ENCODE results near the gene C17orf114.

Gene C17orf114

GRCh38 chr17:4802228-4802627 is at the start of gene C17orf114:
Gene C17orf114, minus strand, starts transcription at chr17:4802328.
- Mint-ChIP-seq H3K36me3 (ENCODE audit: low read depth) (no peaks in the 10 kb centered on the region), H3K27ac (peak within 1 kb of the TSS; percentile 41), H3K4me3 (no peak within 1 kb of the TSS), H3K27me3 (no peaks in the 10 kb centered on the region), H3K4me1 (peaks cover 2% of the 10 kb centered on the region)
- no peak for DNase-seq
- H3K9me3 ChIP-seq (ENCODE audit: control insufficient read depth, low read length, poor library complexity, severe bottlenecking): no peaks in the 10 kb centered on the region
- no peak for ATAC-seq

- Mint-ChIP-seq H3K4me3 (no peak overlapping the region), H3K36me3 (ENCODE audit: low read depth) (peaks cover 8% of the 10 kb centered on the region), H3K4me1 (peaks cover 40% of the 10 kb centered on the region), H3K27ac (no peak overlapping the region), H3K27me3 (no peaks in the 10 kb centered on the region)
- H3K9me3 ChIP-seq (ENCODE audit: control insufficient read depth, low read length, poor library complexity, severe bottlenecking): no peaks in the 10 kb centered on the region
- no peak for ATAC-seq
- no peak for DNase-seq
Observed at GRCh38 chr17:4851084-4851483, 49.0 kb upstream of the C17orf114 start.

- Mint-ChIP-seq H3K4me3 (peak overlapping the region; percentile 9), H3K36me3 (ENCODE audit: low read depth) (peaks cover 8% of the 10 kb centered on the region), H3K27ac (no peak overlapping the region), H3K4me1 (peaks cover 43% of the 10 kb centered on the region), H3K27me3 (no peaks in the 10 kb centered on the region)
- no peak for DNase-seq
- H3K9me3 ChIP-seq (ENCODE audit: control insufficient read depth, low read length, poor library complexity, severe bottlenecking): no peaks in the 10 kb centered on the region
- ATAC-seq: no peak
Observed at GRCh38 chr17:4850246-4850645, 48.1 kb upstream of the C17orf114 start.

GRCh38 chr17:4849011-4849536 is 46.9 kb upstream of the C17orf114 start:
- no peak overlapping the region for H3K4me3 Mint-ChIP-seq
- ATAC-seq: no peak
- H3K4me1 Mint-ChIP-seq: peaks cover 46% of the 10 kb centered on the region
- H3K27me3 Mint-ChIP-seq: no peaks in the 10 kb centered on the region
- no peak for DNase-seq
- peaks cover 5% of the 10 kb centered on the region for H3K36me3 Mint-ChIP-seq (ENCODE audit: low read depth)
- H3K27ac Mint-ChIP-seq: no peak overlapping the region
- H3K9me3 ChIP-seq (ENCODE audit: control insufficient read depth, low read length, poor library complexity, severe bottlenecking): no peaks in the 10 kb centered on the region

GRCh38 chr17:4846635-4847390 is 44.7 kb upstream of the C17orf114 start:
- Mint-ChIP-seq H3K4me1 (peaks cover 45% of the 10 kb centered on the region), H3K4me3 (no peak overlapping the region), H3K27ac (no peak overlapping the region), H3K36me3 (ENCODE audit: low read depth) (peaks cover 5% of the 10 kb centered on the region), H3K27me3 (no peaks in the 10 kb centered on the region)
- DNase-seq (no peak), ATAC-seq (no peak)
- no peaks in the 10 kb centered on the region for H3K9me3 ChIP-seq (ENCODE audit: control insufficient read depth, low read length, poor library complexity, severe bottlenecking)

GRCh38 chr17:4845118-4845517 is 43.0 kb upstream of the C17orf114 start:
- peaks cover 49% of the 10 kb centered on the region for H3K4me1 Mint-ChIP-seq
- H3K36me3 Mint-ChIP-seq (ENCODE audit: low read depth): peaks cover 2% of the 10 kb centered on the region
- no peak for ATAC-seq
- DNase-seq: no peak
- peak overlapping the region; percentile 3 for H3K27ac Mint-ChIP-seq
- H3K4me3 Mint-ChIP-seq: no peak overlapping the region
- no peaks in the 10 kb centered on the region for H3K27me3 Mint-ChIP-seq
- no peaks in the 10 kb centered on the region for H3K9me3 ChIP-seq (ENCODE audit: control insufficient read depth, low read length, poor library complexity, severe bottlenecking)

- DNase-seq: no peak
- Mint-ChIP-seq H3K27me3 (no peaks in the 10 kb centered on the region), H3K4me3 (no peak overlapping the region), H3K4me1 (peaks cover 49% of the 10 kb centered on the region), H3K27ac (peak overlapping the region; percentile 74), H3K36me3 (ENCODE audit: low read depth) (no peaks in the 10 kb centered on the region)
- no peak for ATAC-seq
- H3K9me3 ChIP-seq (ENCODE audit: control insufficient read depth, low read length, poor library complexity, severe bottlenecking): no peaks in the 10 kb centered on the region
Observed at GRCh38 chr17:4843321-4844000, 41.3 kb upstream of the C17orf114 start.

GRCh38 chr17:4842376-4842775 is 40.2 kb upstream of the C17orf114 start:
- no peaks in the 10 kb centered on the region for H3K9me3 ChIP-seq (ENCODE audit: control insufficient read depth, low read length, poor library complexity, severe bottlenecking)
- Mint-ChIP-seq H3K4me3 (no peak overlapping the region), H3K36me3 (ENCODE audit: low read depth) (peaks cover 3% of the 10 kb centered on the region), H3K4me1 (peaks cover 51% of the 10 kb centered on the region), H3K27ac (peak overlapping the region; percentile 74), H3K27me3 (no peaks in the 10 kb centered on the region)
- DNase-seq (no peak), ATAC-seq (no peak)

GRCh38 chr17:4840893-4841242 is 38.7 kb upstream of the C17orf114 start:
- H3K4me1 Mint-ChIP-seq: peaks cover 54% of the 10 kb centered on the region
- H3K9me3 ChIP-seq (ENCODE audit: control insufficient read depth, low read length, poor library complexity, severe bottlenecking): no peaks in the 10 kb centered on the region
- peaks cover 3% of the 10 kb centered on the region for H3K36me3 Mint-ChIP-seq (ENCODE audit: low read depth)
- H3K27ac Mint-ChIP-seq: peak overlapping the region; percentile 94
- DNase-seq (no peak), ATAC-seq (peak; percentile 88)
- no peaks in the 10 kb centered on the region for H3K27me3 Mint-ChIP-seq
- peak overlapping the region; percentile 60 for H3K4me3 Mint-ChIP-seq

- Mint-ChIP-seq H3K27me3 (no peaks in the 10 kb centered on the region), H3K36me3 (ENCODE audit: low read depth) (peaks cover 3% of the 10 kb centered on the region), H3K4me1 (peaks cover 54% of the 10 kb centered on the region), H3K4me3 (peak overlapping the region; percentile 60), H3K27ac (peak overlapping the region; percentile 94)
- ATAC-seq (peak; percentile 9), DNase-seq (no peak)
- no peaks in the 10 kb centered on the region for H3K9me3 ChIP-seq (ENCODE audit: control insufficient read depth, low read length, poor library complexity, severe bottlenecking)
Observed at GRCh38 chr17:4839965-4840892, 38.1 kb upstream of the C17orf114 start.

- H3K9me3 ChIP-seq (ENCODE audit: control insufficient read depth, low read length, poor library complexity, severe bottlenecking): no peaks in the 10 kb centered on the region
- DNase-seq (no peak), ATAC-seq (no peak)
- Mint-ChIP-seq H3K27me3 (no peaks in the 10 kb centered on the region), H3K27ac (peak overlapping the region; percentile 94), H3K4me3 (no peak overlapping the region), H3K36me3 (ENCODE audit: low read depth) (peaks cover 4% of the 10 kb centered on the region), H3K4me1 (peaks cover 56% of the 10 kb centered on the region)
Observed at GRCh38 chr17:4839221-4839620, 37.1 kb upstream of the C17orf114 start.

GRCh38 chr17:4838309-4838785 is 36.2 kb upstream of the C17orf114 start:
- peak overlapping the region; percentile 68 for H3K27ac Mint-ChIP-seq

More at GRCh38 chr17:4838309-4838785, 36.2 kb upstream of the C17orf114 start:
- H3K4me1 Mint-ChIP-seq: peaks cover 61% of the 10 kb centered on the region
- no peaks in the 10 kb centered on the region for H3K9me3 ChIP-seq (ENCODE audit: control insufficient read depth, low read length, poor library complexity, severe bottlenecking)
- H3K36me3 Mint-ChIP-seq (ENCODE audit: low read depth): peaks cover 8% of the 10 kb centered on the region
- ATAC-seq (no peak), DNase-seq (no peak)
- no peak overlapping the region for H3K4me3 Mint-ChIP-seq
- no peaks in the 10 kb centered on the region for H3K27me3 Mint-ChIP-seq
